NCI-H526 (cell line): ENCODE results near the gene RBM33.

ENCODE experiments used
- DNase-seq, 2 experiments: peaks; one replicate each; lab custom pipeline; 2025; lab: John Stamatoyannopoulos, UW

Gene RBM33

GRCh38 chr7:155629171-155629570, 15.3 kb upstream of the RBM33 start:
- DNase-seq, result no peak

- DNase-seq, result no peak
Measured at GRCh38 chr7:155631155-155631554, 13.3 kb upstream of the RBM33 start.

DNA sequence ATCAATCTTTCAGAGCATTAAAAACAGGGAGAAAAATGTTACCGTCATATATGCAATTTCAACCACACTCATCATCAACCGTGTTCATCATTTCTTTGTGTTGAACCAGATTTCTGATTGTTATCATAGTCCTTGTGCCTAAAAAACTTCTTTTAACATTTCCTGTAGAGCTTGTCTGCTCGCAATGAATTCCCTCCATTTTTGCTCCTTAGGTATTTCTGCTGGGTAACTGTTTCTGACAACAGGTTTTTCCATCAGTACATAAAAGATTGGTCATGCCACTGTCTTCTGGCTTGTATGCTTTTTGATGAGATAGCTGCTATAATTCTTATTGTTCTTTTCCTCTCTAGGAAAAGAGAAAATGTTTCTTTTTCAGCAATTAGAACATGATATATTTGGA, 8.6 kb upstream of the RBM33 start:
- DNase-seq, result no peak

- DNase-seq, result no peak
Measured at GRCh38 chr7:155637155-155637554, 7.3 kb upstream of the RBM33 start.

DNA sequence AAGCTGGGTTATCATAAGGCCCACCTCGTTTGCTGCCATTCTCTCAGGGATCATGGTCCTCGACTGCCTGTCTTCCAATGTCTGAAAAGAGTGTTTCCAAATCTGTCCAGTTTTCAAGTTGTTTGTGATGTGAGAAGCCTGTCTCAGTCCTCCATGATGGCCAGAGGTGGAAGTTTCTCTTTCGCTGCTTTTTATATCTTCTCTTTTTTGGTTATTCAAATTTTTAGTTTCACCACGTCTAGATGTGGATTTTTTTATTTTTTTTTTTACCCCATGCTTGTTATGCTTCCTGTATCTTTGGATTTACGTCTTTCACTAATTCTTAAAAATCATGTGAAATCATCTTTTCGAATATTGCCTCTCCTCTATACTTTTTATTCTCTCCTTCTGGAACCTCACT, 6.1 kb upstream of the RBM33 start:
- no peak for DNase-seq

- DNase-seq, result no peak
Measured at GRCh38 chr7:155639958-155640520, 4.4 kb upstream of the RBM33 start.

DNA sequence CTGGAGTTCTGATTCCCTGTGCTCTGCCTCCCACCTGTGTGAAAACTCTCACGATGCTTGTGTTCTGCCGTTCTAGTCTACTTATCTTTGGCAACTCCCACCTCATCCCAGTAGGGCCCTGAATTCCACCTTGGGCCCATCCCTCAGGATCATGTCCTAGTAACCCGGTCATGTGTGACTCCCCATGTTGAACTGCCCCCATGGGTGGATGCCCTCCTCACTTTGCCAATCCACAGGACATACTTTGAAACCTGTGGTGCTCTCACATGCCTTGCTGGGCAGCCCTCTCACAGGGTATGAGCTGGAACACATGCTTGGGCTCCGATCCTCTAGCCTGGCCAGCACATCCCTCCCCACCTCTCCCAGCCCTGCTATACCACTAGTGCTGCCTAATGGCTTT, 3.8 kb upstream of the RBM33 start:
- no peak for DNase-seq

GRCh38 chr7:155643804-155644177, 670 bp upstream of the RBM33 start:
- peak in 1 of 2 experiments; percentile 29 for DNase-seq

DNA sequence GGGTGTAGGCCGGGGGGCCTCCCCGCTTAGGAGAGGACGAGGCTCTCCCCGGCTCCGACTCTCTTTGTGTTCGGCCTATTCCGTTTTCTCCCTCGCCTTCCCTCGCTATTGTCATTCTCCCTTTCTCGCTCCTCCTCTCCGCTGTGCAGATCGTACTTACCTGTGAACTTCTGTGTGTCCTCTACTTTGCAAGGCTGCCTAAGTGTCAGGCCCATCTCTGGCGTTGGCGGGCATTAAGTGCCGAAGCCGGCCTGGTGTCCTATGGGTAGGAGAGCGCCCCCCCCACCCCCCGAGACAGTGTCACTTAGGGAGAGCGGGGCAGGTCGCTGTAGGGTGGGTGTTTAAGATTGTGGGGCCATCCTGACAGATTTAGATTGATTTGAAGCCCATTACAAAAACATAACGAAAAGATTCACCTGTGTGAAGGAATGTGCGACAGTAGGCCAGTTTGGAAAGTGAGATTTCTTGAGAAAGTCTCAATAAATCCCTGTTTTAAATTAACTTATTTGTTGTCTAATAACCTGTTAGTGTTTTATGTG, 579 bp downstream of the RBM33 start:
- DNase-seq, result peak; percentile 36 to 68

GRCh38 chr7:155645662-155646061, 1.2 kb downstream of the RBM33 start:
- no peak for DNase-seq

DNA sequence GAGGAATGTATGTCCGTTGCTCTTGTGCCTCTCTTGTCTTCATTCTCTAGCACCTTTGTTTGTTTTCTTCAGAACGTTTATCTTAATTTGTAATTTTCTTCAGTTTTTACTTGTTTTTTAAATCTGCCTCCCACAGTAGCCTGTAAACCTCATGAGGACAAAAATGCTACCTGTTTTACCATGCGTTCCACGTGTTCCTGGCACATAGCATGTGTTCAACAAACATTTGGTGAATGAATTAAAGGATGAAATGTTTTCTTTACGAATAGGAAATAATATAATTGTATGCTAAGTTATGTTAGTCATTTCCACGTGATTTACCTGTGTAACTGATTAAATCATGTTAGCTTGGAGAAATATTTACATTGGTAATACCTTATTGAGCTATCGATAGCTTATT, 2.2 kb downstream of the RBM33 start:
- DNase-seq, result no peak

DNA sequence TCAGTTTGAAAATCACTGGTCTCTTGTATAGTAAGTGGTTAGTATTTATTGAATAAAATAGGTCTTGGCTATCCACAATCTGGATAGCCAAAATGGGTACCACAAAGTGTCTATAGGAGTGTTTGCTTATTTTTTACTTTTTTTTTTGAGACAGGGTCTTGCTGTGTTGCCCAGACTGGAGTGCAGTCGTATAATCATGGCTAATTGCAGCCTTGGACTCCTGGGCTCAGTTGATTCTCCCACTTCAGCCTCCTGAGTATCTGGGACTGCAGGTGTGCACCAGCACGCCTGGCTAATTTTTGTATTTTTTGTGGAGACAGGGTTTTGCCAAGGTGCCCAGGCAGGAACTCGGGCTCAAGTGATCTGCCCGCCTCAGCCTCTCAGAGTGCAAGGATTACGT, 2.8 kb downstream of the RBM33 start:
- no peak for DNase-seq

- no peak for DNase-seq
Measured at GRCh38 chr7:155647734-155648133, 3.3 kb downstream of the RBM33 start.

DNA sequence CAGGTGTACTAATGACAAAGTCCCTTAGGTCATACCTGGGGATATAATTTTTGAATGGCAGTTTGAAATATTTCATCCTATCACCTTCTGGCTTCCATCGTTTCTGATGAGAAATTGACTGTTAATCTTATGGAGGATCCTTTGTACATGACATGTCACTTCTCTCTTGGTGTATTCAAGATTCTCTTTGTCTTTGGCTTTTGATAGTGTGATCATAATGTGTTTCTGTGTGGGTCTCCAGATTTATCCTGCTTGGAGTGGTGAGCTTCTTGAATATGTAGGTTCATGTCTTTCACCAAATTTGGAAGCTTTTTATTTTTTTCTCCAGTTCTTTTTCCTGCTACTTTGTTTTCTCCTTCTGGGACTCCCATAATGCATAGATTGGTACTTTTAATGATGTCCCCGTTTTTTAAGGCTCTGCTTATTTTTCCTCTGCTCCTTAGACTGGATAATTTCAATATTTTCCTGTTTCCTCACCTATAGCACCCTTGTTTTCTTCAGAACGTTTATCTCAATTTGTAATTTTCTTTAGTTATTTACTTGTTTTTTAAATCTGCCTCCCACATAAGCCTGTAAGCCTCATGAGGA, 4.4 kb downstream of the RBM33 start:
- DNase-seq, result no peak

GRCh38 chr7:155649588-155649987, 5.1 kb downstream of the RBM33 start:
- no peak for DNase-seq

DNA sequence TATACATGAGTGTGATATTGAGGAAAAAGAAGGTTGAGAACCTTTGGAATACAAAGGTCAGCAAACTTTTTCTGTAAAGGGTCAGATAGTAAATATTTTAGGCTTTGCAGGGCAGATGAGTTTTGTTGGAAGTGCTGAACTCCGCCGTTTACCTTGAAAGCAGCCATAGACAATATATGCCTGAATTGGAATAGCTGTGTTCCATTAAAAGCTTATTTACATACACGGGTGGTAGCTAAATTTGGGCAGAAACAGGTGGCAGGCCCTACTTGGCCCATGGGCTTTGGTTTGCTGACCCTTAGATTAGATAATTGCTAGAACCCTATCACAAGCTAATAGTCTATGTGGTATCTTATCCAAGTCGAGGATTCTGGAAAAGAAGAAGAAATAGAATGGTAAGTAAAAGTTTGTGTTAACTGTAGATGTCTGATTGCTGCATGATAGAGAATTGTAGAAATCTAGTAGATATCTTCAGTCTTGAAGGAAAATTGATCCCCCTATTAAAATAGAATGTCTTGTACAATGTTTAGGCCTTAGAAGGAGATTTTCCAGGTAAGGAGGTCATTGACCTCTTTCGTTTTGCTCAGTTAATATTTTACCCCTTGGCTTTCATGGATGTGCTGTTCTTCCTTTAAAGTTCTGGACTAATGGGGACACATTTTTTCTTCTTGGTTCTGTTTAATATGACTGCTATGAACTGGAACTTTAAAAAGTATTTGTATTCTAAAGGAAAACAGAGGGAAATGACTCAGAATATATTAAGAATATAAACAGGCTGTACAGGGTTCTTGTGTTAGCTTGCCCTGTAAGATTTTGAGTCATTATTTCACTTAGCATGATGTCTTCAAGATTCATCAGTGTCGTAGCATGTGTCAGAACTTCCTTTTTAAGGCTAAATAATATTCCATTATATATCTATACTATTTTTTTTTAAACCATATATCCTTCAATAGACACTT, 8.0 kb downstream of the RBM33 start:
- DNase-seq, result no peak

DNA sequence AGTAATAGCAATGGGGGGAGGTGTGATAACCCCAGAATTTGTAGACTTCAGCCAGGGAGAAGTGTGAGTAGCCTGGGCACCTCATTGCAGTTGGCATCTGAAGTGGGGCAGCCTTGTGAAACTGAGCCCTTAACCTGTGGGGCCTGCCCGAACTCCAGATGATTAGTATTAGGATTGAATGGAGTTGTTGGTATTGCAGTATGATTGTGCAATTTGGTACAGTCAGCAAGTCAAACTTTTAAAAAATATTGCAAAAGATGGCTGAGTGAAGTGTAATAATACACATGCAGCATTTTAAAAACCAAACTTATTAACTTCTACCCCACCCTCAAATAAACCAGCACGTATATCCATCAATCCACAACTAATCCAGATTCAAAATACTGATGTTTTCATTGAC, 9.3 kb downstream of the RBM33 start:
- DNase-seq, result no peak

DNA sequence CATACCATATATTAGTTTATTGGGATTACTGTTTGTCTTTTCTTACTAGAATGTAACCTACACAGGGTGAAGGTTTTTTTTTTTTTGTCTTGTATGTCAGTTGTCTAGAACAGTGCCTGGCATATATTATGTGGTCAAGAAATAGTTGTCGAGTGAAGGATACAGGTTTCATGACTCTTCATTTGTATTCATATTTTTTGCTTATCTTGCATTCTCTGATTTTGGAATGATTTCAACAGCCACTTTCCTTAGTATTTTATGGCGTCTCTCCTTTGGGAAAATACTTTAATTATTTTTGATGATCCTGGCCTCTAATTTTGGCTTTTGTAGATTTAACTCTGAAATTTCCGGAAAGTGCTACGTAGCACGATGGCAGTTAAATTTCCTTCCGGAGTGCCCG, 12.4 kb downstream of the RBM33 start:
- no peak for DNase-seq

DNA sequence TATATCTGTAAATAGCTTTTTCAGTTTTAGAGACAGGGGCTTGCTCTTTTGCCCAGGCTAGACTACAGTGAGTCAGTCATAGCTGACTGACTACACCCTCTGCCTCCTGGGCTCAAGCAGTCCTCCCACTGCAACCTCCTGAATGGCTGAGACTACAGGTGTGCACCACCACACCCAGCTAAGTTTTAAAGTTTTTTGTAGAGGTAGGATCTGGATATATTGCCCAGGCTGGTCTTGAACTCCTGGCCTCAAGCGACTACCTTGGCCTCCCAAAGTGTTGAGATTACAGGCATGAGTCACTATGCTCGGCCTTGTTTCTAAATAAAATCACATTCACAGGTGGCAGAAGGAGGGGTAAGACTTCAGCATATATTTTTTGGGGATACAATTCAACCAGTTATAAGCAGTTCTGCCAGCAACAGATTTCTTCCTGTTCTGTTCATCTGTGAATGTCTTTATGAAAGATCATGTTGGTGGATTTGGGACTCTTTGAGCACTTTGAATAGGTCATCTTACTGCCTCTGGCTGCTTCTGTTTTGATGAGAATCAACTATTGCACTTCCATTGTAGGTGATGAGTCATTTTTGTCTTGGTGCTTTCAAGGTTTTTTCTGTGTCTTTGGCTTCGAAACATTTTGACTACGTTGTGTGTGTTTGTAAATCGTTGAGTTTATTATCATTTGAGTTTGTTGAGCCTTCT, 15.7 kb downstream of the RBM33 start:
- no peak for DNase-seq

GRCh38 chr7:155660758-155661093, 16.3 kb downstream of the RBM33 start:
- no peak for DNase-seq

DNA sequence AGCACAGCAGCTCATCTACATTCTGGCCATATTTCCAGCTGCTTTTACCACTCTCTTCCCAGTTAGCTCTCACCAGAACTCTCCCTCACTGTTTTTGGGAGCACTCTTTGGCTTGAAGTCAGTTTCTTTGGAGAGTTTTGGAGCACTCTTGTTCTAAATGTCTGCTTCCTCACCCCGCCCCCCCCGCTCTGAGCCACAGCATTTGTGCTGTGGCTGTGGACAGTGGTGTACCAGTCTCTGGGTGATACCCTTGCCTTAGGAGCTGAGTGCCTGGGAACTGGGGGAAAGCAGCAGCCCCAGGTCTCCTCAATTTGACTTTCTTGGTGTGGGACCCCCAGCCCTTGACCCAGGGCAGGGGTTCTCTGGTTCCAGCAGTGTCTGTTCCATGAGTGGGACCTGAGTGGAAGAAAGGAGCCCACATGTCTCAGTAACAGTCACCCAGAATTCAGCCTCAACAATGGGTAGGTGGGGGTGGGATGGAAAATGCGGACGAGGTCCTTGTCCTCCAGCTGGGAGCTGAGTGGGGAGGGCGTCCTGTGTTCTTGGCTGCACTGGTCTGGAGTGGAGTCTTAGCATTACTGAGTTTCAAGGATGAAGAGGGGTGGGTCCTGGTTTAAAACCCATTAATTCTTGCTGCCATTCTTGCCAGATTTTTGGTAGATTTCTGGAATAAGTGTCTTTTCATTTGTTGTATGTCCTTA, 18.0 kb downstream of the RBM33 start:
- no peak for DNase-seq

DNA sequence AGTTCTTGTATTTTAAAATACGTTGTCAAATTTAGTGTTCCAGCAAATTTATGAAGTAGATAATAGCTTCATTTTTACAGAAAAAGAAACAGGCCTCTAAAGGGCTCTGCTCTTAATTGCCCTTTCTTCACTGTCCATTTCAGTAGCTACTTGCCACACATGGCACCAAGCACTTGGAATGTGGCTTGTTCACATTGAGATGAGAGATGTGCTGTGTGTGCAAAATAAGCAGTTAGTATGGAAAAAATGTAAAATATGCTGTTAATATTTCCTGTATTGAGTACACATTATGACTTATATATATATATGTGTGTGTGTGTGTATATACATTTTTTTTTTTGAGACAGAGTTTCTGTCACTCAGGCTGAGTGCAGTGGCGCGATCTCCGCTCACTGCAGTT, 19.5 kb downstream of the RBM33 start:
- DNase-seq, result no peak
